ENCODE data around the gene KIAA0232. TPM values are rescaled to one million over a fixed set of nuclear protein-coding genes. Genes with fewer than 3 reads are reported as not detected.

The KIAA0232 gene
- total RNA-seq, 1 donor from 2014 or later: 28.1 TPM

DNA sequence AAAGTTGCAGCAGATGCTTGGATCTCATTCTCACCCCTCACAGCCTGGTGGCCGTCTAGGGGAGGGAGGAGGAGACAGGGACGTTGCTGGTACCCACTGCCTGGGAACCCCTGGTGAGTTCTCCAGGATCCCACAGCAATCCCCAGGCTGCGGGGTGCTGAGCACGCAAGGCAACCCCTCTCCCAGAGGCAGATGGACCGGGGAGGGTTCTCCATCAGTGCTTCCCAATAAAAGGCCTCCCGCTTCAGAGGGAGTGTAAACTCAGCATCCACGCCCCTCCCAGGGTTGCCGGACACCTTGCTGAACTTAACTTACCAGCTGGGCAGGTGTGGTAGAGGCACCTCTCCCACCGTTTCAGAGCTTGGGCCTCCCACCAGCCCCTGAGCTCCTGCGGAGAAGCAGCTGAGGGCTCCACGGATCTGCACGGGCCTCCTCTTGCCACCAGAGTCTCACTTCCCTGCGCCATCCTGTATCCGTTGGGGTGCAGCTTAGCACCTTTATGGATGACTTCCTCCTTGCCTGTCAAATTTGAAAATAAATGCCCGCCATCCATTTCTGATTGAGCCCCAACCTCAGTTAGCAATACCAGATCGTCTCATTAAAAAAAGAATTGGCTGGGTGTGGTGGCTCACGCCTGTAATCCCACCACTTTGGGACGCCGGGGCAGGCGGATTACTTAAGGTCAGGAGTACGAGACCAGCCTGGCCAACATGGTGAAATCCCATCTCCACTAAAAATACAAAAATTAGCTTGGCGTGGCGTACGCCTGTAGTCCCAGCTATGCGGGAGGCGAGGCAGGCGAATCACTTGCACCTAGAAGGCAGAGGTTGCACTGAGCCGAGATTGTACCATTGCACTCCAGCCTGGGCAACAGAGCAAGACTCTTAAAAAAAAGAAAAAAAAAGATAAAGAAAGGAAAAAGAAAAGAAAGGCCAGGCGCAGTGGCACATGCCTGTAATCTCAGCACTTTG is 112.3 kb downstream of the KIAA0232 start:
- Histone ChIP-seq H3K9me3 (no peaks in the 10 kb centered on the region), H3K4me1 (peaks cover 21% of the 10 kb centered on the region), H3K36me3 (no peaks in the 10 kb centered on the region), H3K27me3 (ENCODE audit: low read depth) (no peaks in the 10 kb centered on the region), H3K27ac (no peak overlapping the region), H3K4me3 (no peak overlapping the region)
- intact Hi-C loops (cut with DNase I): no loop called here
- DNase-seq (no peak), ATAC-seq (no peak)
- TF ChIP-seq, protein P1, sequence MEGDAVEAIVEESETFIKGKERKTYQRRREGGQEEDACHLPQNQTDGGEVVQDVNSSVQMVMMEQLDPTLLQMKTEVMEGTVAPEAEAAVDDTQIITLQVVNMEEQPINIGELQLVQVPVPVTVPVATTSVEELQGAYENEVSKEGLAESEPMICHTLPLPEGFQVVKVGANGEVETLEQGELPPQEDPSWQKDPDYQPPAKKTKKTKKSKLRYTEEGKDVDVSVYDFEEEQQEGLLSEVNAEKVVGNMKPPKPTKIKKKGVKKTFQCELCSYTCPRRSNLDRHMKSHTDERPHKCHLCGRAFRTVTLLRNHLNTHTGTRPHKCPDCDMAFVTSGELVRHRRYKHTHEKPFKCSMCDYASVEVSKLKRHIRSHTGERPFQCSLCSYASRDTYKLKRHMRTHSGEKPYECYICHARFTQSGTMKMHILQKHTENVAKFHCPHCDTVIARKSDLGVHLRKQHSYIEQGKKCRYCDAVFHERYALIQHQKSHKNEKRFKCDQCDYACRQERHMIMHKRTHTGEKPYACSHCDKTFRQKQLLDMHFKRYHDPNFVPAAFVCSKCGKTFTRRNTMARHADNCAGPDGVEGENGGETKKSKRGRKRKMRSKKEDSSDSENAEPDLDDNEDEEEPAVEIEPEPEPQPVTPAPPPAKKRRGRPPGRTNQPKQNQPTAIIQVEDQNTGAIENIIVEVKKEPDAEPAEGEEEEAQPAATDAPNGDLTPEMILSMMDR (IDR thresholded peaks at IDR 0.05): no peak

DNA sequence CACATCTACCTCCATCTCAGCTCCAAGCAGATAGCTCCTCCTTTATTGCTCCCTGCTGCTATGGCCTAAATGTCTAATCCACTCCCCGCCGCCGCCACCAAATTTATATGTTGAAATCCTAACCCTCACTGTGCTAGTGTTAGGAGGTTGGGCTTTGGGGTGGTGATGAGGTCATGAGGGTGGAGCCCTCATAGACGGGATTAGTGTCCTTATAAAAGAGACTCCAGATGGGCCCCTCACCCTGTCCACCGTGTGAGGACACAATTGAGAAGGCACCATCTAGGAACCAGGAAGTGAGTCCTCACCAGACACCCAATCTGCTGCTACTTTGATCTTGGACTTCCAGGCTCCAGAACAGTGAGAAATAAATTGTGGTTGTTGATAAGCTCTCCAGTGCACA is 113.5 kb downstream of the KIAA0232 start:
- H3K27ac ChIP-seq: no peak overlapping the region
- H3K9me3 ChIP-seq: no peaks in the 10 kb centered on the region
- intact Hi-C loops (cut with DNase I): no loop called here
- no peaks in the 10 kb centered on the region for H3K27me3 ChIP-seq (ENCODE audit: low read depth)
- H3K36me3 ChIP-seq: no peaks in the 10 kb centered on the region
- ATAC-seq (no peak), DNase-seq (no peak)
- peaks cover 21% of the 10 kb centered on the region for H3K4me1 ChIP-seq
- no peak overlapping the region for H3K4me3 ChIP-seq
- TF ChIP-seq, protein P1 (IDR thresholded peaks at IDR 0.05): no peak

DNA sequence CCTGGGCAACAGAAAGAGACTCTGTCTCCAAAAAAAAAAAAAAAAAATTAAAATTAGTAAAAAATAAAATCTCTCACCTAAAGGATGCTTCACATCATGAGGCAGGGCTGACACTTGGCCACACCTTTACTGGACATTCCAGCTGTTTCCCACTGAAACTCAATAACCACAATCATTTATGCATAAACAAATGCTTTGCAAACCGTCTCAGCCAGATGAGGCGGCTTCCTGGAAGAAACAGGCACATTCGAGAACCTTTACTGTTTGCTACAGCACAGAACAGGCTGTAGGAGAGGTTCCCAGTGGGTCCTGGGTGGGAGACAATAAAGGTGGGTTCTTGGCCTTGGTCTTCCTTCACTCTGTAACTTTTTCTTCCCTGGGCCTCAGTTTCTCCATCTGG is 116.2 kb downstream of the KIAA0232 start:
- no peaks in the 10 kb centered on the region for H3K36me3 ChIP-seq
- intact Hi-C loops (cut with DNase I): no loop called here
- H3K9me3 ChIP-seq: no peaks in the 10 kb centered on the region
- no peak for DNase-seq
- H3K27ac ChIP-seq: no peak overlapping the region
- no peaks in the 10 kb centered on the region for H3K4me1 ChIP-seq
- no peak overlapping the region for H3K4me3 ChIP-seq
- TF ChIP-seq, protein P1 (IDR thresholded peaks at IDR 0.05): no peak
- no peak for ATAC-seq
- peaks cover 3% of the 10 kb centered on the region for H3K27me3 ChIP-seq (ENCODE audit: low read depth)

DNA sequence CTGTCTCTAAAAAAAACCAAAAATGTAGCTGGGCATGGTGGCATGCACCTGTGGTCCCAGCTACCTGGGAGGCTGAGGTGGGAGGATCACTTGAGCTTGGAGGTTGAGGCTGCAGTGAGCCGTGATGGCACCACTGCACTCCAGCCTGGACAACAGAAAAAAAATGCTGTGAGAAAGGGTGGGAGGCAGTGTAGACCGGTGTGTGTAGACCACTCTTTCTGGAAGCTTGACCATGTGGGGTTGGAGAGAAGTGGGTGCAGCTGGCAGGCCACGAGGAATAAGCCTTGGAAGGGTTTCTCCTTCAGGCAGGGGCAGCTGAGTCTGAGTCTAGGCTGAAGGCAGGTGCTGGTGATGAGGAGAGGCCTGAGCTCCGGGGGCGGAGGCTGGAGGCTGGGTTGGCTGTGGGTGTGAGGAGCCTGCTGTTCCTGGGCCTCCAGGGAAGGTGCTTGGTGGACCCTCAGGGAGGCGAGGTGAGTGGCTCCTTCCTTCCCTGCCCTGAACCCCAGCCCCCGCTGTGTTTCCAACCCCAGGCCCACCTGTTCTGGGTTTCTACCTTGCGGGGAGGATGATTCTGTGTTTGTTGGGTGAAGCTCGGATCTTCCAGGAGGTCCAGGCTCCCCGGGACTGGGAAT is 117.8 kb downstream of the KIAA0232 start:
- no peak overlapping the region for H3K27ac ChIP-seq
- H3K9me3 ChIP-seq: no peaks in the 10 kb centered on the region
- no peaks in the 10 kb centered on the region for H3K36me3 ChIP-seq
- TF ChIP-seq, protein P1 (IDR thresholded peaks at IDR 0.05): no peak
- ATAC-seq (no peak), DNase-seq (no peak)
- no peak overlapping the region for H3K4me3 ChIP-seq
- intact Hi-C loops (cut with DNase I): no loop called here
- no peaks in the 10 kb centered on the region for H3K4me1 ChIP-seq
- peaks cover 3% of the 10 kb centered on the region for H3K27me3 ChIP-seq (ENCODE audit: low read depth)

DNA sequence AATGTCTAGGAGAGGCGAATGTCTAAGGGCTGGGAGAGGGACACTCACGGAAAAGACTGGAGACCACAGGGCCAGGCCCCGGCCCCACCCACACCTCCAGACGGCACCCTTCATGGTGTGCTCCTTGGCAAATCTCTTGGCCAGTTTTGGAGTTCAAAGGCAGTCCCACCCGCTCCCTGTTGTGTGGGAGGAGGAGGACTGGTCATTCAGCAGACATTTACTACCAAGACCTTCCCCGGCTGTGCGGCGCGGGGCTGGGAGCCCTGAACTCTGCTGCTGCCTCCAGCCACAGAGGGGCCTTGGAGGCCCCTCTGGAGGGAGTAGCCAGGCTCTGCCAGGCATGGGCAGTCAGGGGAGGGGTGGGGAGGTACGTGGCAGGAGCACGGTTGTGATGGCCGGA is 118.4 kb downstream of the KIAA0232 start:
- Histone ChIP-seq H3K4me3 (no peak overlapping the region), H3K4me1 (no peaks in the 10 kb centered on the region), H3K27me3 (ENCODE audit: low read depth) (peaks cover 3% of the 10 kb centered on the region), H3K27ac (no peak overlapping the region), H3K36me3 (no peaks in the 10 kb centered on the region), H3K9me3 (no peaks in the 10 kb centered on the region)
- DNase-seq (no peak), ATAC-seq (peak in 1 of 2 donors; percentile 7)
- TF ChIP-seq, protein P1 (IDR thresholded peaks at IDR 0.05): no peak
- intact Hi-C loops (cut with DNase I): no loop called here
